GM12801 (cell line): ENCODE measurements around the gene LAMA4.

Source experiments
- TF ChIP-seq, protein P1 (sequence below): IDR thresholded peaks from one replicate; pipeline ENCODE4 v1.5.1; 2011; ENCODE audit warnings: control low read depth; ENCODE audit not compliant: insufficient read length; ENCODE audit errors: extremely low read depth

The LAMA4 gene

DNA sequence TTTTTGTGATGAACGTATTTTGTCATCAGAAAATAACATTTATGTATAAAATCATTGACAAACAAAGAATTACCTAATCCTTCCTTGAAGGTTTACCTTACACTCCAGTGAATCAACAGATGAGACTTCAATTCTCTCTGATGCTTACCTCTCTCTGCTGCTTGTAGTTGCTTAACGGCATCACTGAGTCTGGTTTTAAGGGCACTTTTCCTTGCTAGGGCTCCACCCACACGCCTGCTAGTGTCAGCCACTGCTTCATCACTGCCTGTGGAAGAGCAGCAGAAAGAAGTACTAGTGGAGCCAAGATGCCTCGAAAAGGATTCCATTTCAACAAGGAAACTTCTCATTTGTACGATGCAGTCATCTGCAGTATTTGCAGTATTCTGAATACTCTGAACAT is 104.0 kb downstream of the LAMA4 start:
- TF ChIP-seq, protein P1, sequence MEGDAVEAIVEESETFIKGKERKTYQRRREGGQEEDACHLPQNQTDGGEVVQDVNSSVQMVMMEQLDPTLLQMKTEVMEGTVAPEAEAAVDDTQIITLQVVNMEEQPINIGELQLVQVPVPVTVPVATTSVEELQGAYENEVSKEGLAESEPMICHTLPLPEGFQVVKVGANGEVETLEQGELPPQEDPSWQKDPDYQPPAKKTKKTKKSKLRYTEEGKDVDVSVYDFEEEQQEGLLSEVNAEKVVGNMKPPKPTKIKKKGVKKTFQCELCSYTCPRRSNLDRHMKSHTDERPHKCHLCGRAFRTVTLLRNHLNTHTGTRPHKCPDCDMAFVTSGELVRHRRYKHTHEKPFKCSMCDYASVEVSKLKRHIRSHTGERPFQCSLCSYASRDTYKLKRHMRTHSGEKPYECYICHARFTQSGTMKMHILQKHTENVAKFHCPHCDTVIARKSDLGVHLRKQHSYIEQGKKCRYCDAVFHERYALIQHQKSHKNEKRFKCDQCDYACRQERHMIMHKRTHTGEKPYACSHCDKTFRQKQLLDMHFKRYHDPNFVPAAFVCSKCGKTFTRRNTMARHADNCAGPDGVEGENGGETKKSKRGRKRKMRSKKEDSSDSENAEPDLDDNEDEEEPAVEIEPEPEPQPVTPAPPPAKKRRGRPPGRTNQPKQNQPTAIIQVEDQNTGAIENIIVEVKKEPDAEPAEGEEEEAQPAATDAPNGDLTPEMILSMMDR = no peak

DNA sequence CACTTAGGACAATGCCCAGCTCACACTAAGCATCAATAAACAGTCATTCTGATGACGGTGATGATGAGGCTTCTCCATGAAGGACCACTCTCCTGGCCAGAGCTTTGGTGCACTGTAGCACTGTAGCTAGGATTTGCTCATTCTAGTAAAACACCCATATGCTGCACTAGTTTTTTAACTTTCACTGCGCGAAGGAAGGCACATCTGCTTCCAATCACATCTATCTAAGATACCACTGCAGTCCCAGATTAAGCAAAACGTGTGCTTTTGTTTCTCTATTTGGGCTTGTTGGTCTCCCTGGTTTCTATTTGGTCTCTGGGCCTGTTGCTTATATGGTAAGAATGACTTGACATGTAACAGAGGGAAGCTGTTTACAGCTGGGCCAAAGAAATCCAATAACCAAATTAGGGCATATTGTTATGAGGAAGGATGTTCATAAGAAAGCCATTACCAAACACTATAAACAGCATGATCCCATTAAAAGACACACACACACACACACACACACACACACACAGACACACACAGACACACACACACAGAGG is 104.6 kb downstream of the LAMA4 start:
- TF ChIP-seq, protein P1 = no peak

- TF ChIP-seq, protein P1 = no peak
Measured at GRCh38 chr6:112149236-112149635, 105.1 kb downstream of the LAMA4 start.

DNA sequence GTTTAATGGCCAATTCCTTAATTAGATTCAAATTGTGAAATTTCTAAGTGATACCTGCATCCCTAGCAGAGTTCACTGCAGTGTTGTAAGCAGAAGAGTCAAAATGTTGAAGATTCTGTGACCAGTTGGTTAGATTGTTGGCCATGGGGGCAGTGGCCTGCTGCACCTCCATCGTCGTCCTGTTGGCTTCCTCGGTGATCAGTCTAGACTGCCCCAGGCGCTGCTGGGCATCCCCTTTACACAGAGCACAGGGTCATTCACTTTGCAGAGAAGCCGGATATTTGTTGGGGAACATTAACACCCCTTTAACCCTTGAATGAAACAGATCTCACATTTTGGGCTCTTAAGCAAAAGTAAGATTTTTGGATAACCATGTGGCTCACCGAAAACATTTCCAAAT is 106.3 kb downstream of the LAMA4 start:
- TF ChIP-seq, protein P1 = no peak

GRCh38 chr6:112145080-112145573 is 109.2 kb downstream of the LAMA4 start:
- TF ChIP-seq, protein P1 = no peak

GRCh38 chr6:112144145-112144926 is 110.0 kb downstream of the LAMA4 start:
- TF ChIP-seq, protein P1 = no peak

- TF ChIP-seq, protein P1 = no peak
Measured at GRCh38 chr6:112141707-112142106, 112.7 kb downstream of the LAMA4 start.
